Left hindlimb (tissue), 1 donor: ENCODE results near the gene CNTN3.

Experiments used
- DNase-seq: peaks from one replicate; pipeline ENCODE4 v3.0.0-alpha.2; 2018

Gene CNTN3

GRCh38 chr3:74606996-74607395 is 7.5 kb downstream of the CNTN3 start:
- DNase-seq: no peak

GRCh38 chr3:74605437-74605836 is 9.0 kb downstream of the CNTN3 start:
- no peak for DNase-seq

- DNase-seq: no peak
Observed at GRCh38 chr3:74603292-74603691, 11.2 kb downstream of the CNTN3 start.

- no peak for DNase-seq
Observed at GRCh38 chr3:74602471-74602870, 12.0 kb downstream of the CNTN3 start.

GRCh38 chr3:74601793-74602192 is 12.7 kb downstream of the CNTN3 start:
- no peak for DNase-seq

- no peak for DNase-seq
Observed at GRCh38 chr3:74599564-74599963, 14.9 kb downstream of the CNTN3 start.

GRCh38 chr3:74593152-74593551 is 21.3 kb downstream of the CNTN3 start:
- no peak for DNase-seq

- no peak for DNase-seq
Observed at GRCh38 chr3:74592359-74592758, 22.1 kb downstream of the CNTN3 start.

GRCh38 chr3:74591946-74592345 is 22.5 kb downstream of the CNTN3 start:
- no peak for DNase-seq

GRCh38 chr3:74591342-74591741 is 23.1 kb downstream of the CNTN3 start:
- DNase-seq: no peak

- no peak for DNase-seq
Observed at GRCh38 chr3:74590620-74591262, 23.7 kb downstream of the CNTN3 start.

GRCh38 chr3:74584782-74585181 is 29.7 kb downstream of the CNTN3 start:
- no peak for DNase-seq

GRCh38 chr3:74582982-74583381 is 31.5 kb downstream of the CNTN3 start:
- DNase-seq: no peak

GRCh38 chr3:74575857-74576256 is 38.6 kb downstream of the CNTN3 start:
- DNase-seq: no peak

GRCh38 chr3:74571118-74571517 is 43.3 kb downstream of the CNTN3 start:
- DNase-seq: no peak
